ENCODE data around the gene BBIP1. TPM values are rescaled to one million over a fixed set of nuclear protein-coding genes. Genes with fewer than 3 reads are reported as not detected.

Gene BBIP1
- total RNA-seq, 2 experiments from 2014 or later: 17.1 to 21.9 TPM

- no peak overlapping the region for H3K27ac Mint-ChIP-seq
Observed at GRCh38 chr10:110915035-110915434, 3.9 kb downstream of the BBIP1 start.

GRCh38 chr10:110914431-110914830, 4.5 kb downstream of the BBIP1 start:
- no peak for TF ChIP-seq CTCF (IDR thresholded peaks at IDR 0.05)

More at GRCh38 chr10:110915035-110915434, 3.9 kb downstream of the BBIP1 start:
- POLR2A ChIA-PET: interaction anchor here (1.2 to 1.7 kb wide), 2 partner anchors 10 to 12 kb away, joined by 3 to 4 read pairs; no protein-coding TSS in a partner anchor
- no peak for DNase-seq
- no peak for TF ChIP-seq CTCF (IDR thresholded peaks at IDR 0.05)
- no peak overlapping the region for H3K4me3 Mint-ChIP-seq
- H3K27me3 Mint-ChIP-seq: no peaks in the 10 kb centered on the region
- no peak for ATAC-seq (ENCODE audit: poor library complexity)
- CTCF ChIA-PET: no interaction called here
- no peaks in the 10 kb centered on the region for H3K9me3 Mint-ChIP-seq
- H3K4me1 Mint-ChIP-seq (ENCODE audit: low read depth): peaks cover 39% of the 10 kb centered on the region
- H3K36me3 ChIP-seq (ENCODE audit: insufficient read depth, low read length): peaks cover 16% of the 10 kb centered on the region
- no peaks in the 10 kb centered on the region for H3K9me3 ChIP-seq (ENCODE audit: control insufficient read depth in 1 of 2, insufficient read depth in 1 of 2, low read length in 2 of 2)
- H3K4me3 ChIP-seq (ENCODE audit: low read length): no peak overlapping the region
- intact Hi-C loops (cut with DNase I, micrococcal nuclease): loop anchor here in 1 of 2 experiments (5.0 to 10.0 kb wide), 5 partner anchors 43 to 1530 kb away; partner anchors contain the start of genes DUSP5, PDCD4, SMNDC1 and VTI1A
- H3K4me1 ChIP-seq (ENCODE audit: insufficient read depth, low read length): peaks cover 5% of the 10 kb centered on the region
- H3K36me3 Mint-ChIP-seq (ENCODE audit: low read depth): peaks cover 53% of the 10 kb centered on the region
- no peak overlapping the region for H3K27ac ChIP-seq (ENCODE audit: low read depth in 1 of 2, low read length in 2 of 2)
- H3K27me3 ChIP-seq (ENCODE audit: control insufficient read depth in 1 of 2, insufficient read depth in 2 of 2, low read length in 2 of 2): no peaks in the 10 kb centered on the region

GRCh38 chr10:110912374-110912773, 6.6 kb downstream of the BBIP1 start:
- H3K9me3 ChIP-seq (ENCODE audit: control insufficient read depth in 1 of 2, insufficient read depth in 1 of 2, low read length in 2 of 2): no peaks in the 10 kb centered on the region
- DNase-seq: no peak
- no peak overlapping the region for H3K4me3 ChIP-seq (ENCODE audit: low read length)
- no peak overlapping the region for H3K27ac ChIP-seq (ENCODE audit: low read depth in 1 of 2, low read length in 2 of 2)
- no peak overlapping the region for H3K27ac Mint-ChIP-seq
- ChIA-PET CTCF (interaction anchor here (0.7 kb wide), 2 partner anchors 24 to 25 kb away, joined by 3 read pairs; no protein-coding TSS in a partner anchor), POLR2A (interaction anchor here (0.7 kb wide), 1 partner anchor 1160 kb away, joined by 4 read pairs; no protein-coding TSS in a partner anchor)
- peaks cover 13% of the 10 kb centered on the region for H3K36me3 ChIP-seq (ENCODE audit: insufficient read depth, low read length)
- H3K4me3 Mint-ChIP-seq: no peak overlapping the region
- H3K4me1 Mint-ChIP-seq (ENCODE audit: low read depth): peaks cover 32% of the 10 kb centered on the region
- no peak for TF ChIP-seq CTCF (IDR thresholded peaks at IDR 0.05)
- no peak for ATAC-seq (ENCODE audit: poor library complexity)
- H3K27me3 Mint-ChIP-seq: no peaks in the 10 kb centered on the region
- H3K36me3 Mint-ChIP-seq (ENCODE audit: low read depth): peaks cover 46% of the 10 kb centered on the region
- no peaks in the 10 kb centered on the region for H3K27me3 ChIP-seq (ENCODE audit: control insufficient read depth in 1 of 2, insufficient read depth in 2 of 2, low read length in 2 of 2)
- no peaks in the 10 kb centered on the region for H3K9me3 Mint-ChIP-seq
- intact Hi-C loops (cut with DNase I, micrococcal nuclease): loop anchor here in 1 of 2 experiments (10.0 kb wide), 3 partner anchors 608 to 1532 kb away; partner anchors contain the start of genes SMNDC1, VTI1A and ZDHHC6
- no peaks in the 10 kb centered on the region for H3K4me1 ChIP-seq (ENCODE audit: insufficient read depth, low read length)

More at GRCh38 chr10:110914431-110914830, 4.5 kb downstream of the BBIP1 start:
- H3K36me3 ChIP-seq (ENCODE audit: insufficient read depth, low read length): peaks cover 16% of the 10 kb centered on the region
- DNase-seq (no peak), ATAC-seq (ENCODE audit: poor library complexity) (no peak)
- peaks cover 4% of the 10 kb centered on the region for H3K4me1 ChIP-seq (ENCODE audit: insufficient read depth, low read length)
- H3K4me3 Mint-ChIP-seq: no peak overlapping the region
- ChIA-PET POLR2A (interaction anchor here (1.0 to 1.7 kb wide), 3 partner anchors 9 to 12 kb away, joined by 3 to 4 read pairs (median 3); no protein-coding TSS in a partner anchor), CTCF (no interaction called here)
- no peak overlapping the region for H3K27ac Mint-ChIP-seq
- no peak overlapping the region for H3K27ac ChIP-seq (ENCODE audit: low read depth in 1 of 2, low read length in 2 of 2)
- no peaks in the 10 kb centered on the region for H3K9me3 ChIP-seq (ENCODE audit: control insufficient read depth in 1 of 2, insufficient read depth in 1 of 2, low read length in 2 of 2)
- peaks cover 55% of the 10 kb centered on the region for H3K36me3 Mint-ChIP-seq (ENCODE audit: low read depth)
- no peaks in the 10 kb centered on the region for H3K9me3 Mint-ChIP-seq
- intact Hi-C loops (cut with DNase I, micrococcal nuclease): loop anchor here in 1 of 2 experiments (10.0 kb wide), 3 partner anchors 610 to 1530 kb away; partner anchors contain the start of genes SMNDC1, VTI1A and ZDHHC6
- peaks cover 40% of the 10 kb centered on the region for H3K4me1 Mint-ChIP-seq (ENCODE audit: low read depth)
- H3K4me3 ChIP-seq (ENCODE audit: low read length): no peak overlapping the region
- no peaks in the 10 kb centered on the region for H3K27me3 Mint-ChIP-seq
- no peaks in the 10 kb centered on the region for H3K27me3 ChIP-seq (ENCODE audit: control insufficient read depth in 1 of 2, insufficient read depth in 2 of 2, low read length in 2 of 2)
